NB4 (cell line): Measurements from ENCODE around the gene ANKRD11.

ENCODE experiments used
- MYC ChIP-seq: IDR thresholded peaks from 2 replicates; pipeline ENCODE4 v1.6.1; 2011; ENCODE audit warnings: low read depth, low read length
- POLR2A ChIP-seq: IDR thresholded peaks from 2 replicates; pipeline ENCODE4 v1.6.1; 2011; ENCODE audit warnings: mild to moderate bottlenecking; ENCODE audit not compliant: insufficient read length; ENCODE audit errors: extremely low read depth
- TF ChIP-seq, protein P1 (sequence below): IDR thresholded peaks from one replicate; pipeline ENCODE4 v1.5.1; 2012; ENCODE audit warnings: low read depth, low read length
- TF ChIP-seq, protein P2 (sequence below): IDR thresholded peaks from 2 replicates; pipeline ENCODE4 v1.6.1; 2011; ENCODE audit warnings: low read depth, low read length

GRCh38 chr16:89315271-89315670 lies 175.1 kb downstream of the ANKRD11 start:
- TF ChIP-seq, protein P1, sequence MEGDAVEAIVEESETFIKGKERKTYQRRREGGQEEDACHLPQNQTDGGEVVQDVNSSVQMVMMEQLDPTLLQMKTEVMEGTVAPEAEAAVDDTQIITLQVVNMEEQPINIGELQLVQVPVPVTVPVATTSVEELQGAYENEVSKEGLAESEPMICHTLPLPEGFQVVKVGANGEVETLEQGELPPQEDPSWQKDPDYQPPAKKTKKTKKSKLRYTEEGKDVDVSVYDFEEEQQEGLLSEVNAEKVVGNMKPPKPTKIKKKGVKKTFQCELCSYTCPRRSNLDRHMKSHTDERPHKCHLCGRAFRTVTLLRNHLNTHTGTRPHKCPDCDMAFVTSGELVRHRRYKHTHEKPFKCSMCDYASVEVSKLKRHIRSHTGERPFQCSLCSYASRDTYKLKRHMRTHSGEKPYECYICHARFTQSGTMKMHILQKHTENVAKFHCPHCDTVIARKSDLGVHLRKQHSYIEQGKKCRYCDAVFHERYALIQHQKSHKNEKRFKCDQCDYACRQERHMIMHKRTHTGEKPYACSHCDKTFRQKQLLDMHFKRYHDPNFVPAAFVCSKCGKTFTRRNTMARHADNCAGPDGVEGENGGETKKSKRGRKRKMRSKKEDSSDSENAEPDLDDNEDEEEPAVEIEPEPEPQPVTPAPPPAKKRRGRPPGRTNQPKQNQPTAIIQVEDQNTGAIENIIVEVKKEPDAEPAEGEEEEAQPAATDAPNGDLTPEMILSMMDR: no peak
- TF ChIP-seq POLR2A (no peak), MYC (no peak)
- TF ChIP-seq, protein P2, sequence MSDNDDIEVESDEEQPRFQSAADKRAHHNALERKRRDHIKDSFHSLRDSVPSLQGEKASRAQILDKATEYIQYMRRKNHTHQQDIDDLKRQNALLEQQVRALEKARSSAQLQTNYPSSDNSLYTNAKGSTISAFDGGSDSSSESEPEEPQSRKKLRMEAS: no peak
